ENCODE data around the gene AGAP1. TPM values are rescaled to one million over a fixed set of nuclear protein-coding genes. Genes with fewer than 3 reads are reported as not detected.

AGAP1 gene
- total and polyA plus RNA-seq, 4 donors: 2.0 to 8.5 (median 5.4) TPM

GRCh38 chr2:235739704-235740415 lies 246.0 kb downstream of the AGAP1 start:
- Histone ChIP-seq H3K27ac (ENCODE audit: low read depth in 1 of 2, low read length in 2 of 2) (no peak overlapping the region), H3K4me3 (ENCODE audit: low read depth in 1 of 3, low read length in 3 of 3) (no peak overlapping the region), H3K4me1 (ENCODE audit: control insufficient read depth in 4 of 4, insufficient read depth in 4 of 4, low read length in 3 of 4) (no peaks in the 10 kb centered on the region), H3K36me3 (ENCODE audit: control insufficient read depth in 4 of 4, insufficient read depth in 3 of 4, low read depth in 1 of 4, low read length in 3 of 4) (no peaks in the 10 kb centered on the region), H3K9me3 (ENCODE audit: control insufficient read depth in 4 of 4, low read length in 3 of 4) (no peaks in the 10 kb centered on the region), H3K27me3 (ENCODE audit: control insufficient read depth in 4 of 4, insufficient read depth in 4 of 4, low read length in 3 of 4) (no peaks in the 10 kb centered on the region), H3K9ac (ENCODE audit: low read depth in 1 of 2, low read length in 2 of 2) (no peak overlapping the region)
- WGBS: 97% methylated on average over 29 of the region's 29 CpGs
- no peak for DNase-seq (ENCODE audit: low spot score)
- no peak for TF ChIP-seq SP1 (IDR thresholded peaks at IDR 0.05)
- TF ChIP-seq, protein P1, sequence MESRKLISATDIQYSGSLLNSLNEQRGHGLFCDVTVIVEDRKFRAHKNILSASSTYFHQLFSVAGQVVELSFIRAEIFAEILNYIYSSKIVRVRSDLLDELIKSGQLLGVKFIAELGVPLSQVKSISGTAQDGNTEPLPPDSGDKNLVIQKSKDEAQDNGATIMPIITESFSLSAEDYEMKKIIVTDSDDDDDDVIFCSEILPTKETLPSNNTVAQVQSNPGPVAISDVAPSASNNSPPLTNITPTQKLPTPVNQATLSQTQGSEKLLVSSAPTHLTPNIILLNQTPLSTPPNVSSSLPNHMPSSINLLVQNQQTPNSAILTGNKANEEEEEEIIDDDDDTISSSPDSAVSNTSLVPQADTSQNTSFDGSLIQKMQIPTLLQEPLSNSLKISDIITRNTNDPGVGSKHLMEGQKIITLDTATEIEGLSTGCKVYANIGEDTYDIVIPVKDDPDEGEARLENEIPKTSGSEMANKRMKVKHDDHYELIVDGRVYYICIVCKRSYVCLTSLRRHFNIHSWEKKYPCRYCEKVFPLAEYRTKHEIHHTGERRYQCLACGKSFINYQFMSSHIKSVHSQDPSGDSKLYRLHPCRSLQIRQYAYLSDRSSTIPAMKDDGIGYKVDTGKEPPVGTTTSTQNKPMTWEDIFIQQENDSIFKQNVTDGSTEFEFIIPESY (IDR thresholded peaks at IDR 0.05): no peak
- TF ChIP-seq GABPA (IDR thresholded peaks at IDR 0.05 in 1 of 2, conservative IDR thresholded peaks at IDR 0.05 in 1 of 2): no peak
- no peak for TF ChIP-seq RXRA (IDR thresholded peaks at IDR 0.05)
- no peak for TF ChIP-seq HNF4G (IDR thresholded peaks at IDR 0.05)
- TF ChIP-seq YY1 (IDR thresholded peaks at IDR 0.05): no peak
- TF ChIP-seq, protein P2, sequence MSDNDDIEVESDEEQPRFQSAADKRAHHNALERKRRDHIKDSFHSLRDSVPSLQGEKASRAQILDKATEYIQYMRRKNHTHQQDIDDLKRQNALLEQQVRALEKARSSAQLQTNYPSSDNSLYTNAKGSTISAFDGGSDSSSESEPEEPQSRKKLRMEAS (IDR thresholded peaks at IDR 0.05): no peak
- no peak for TF ChIP-seq ATF3 (IDR thresholded peaks at IDR 0.05)
- no peak for TF ChIP-seq EGR1 (IDR thresholded peaks at IDR 0.05; ENCODE audit: low read depth in 2 of 2)

DNA sequence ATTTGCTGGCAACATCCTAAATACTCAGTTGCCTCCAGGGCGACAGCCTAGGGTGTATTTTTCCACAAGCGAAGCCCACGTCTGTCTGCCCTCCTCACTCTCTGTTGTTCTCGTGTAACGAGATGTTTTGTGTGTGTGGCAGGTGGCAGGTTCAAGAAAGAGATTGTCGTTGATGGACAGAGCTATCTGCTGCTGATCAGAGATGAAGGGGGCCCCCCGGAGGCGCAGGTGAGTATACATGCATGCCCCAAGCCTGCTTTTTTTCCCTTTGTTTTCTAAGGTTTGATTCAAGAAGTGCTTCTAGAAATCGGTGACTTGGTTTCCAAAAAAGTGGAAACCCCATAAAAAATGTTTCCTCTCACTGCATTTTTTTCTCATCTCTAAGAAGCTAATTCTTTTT lies 247.0 kb downstream of the AGAP1 start:
- WGBS: 80% methylated on average over 9 of the region's 9 CpGs
- DNase-seq (ENCODE audit: low spot score): no peak
- Histone ChIP-seq H3K27ac (ENCODE audit: low read depth in 1 of 2, low read length in 2 of 2) (no peak overlapping the region), H3K4me1 (ENCODE audit: control insufficient read depth in 4 of 4, insufficient read depth in 4 of 4, low read length in 3 of 4) (no peaks in the 10 kb centered on the region), H3K4me3 (ENCODE audit: low read depth in 1 of 3, low read length in 3 of 3) (no peak overlapping the region), H3K27me3 (ENCODE audit: control insufficient read depth in 4 of 4, insufficient read depth in 4 of 4, low read length in 3 of 4) (no peaks in the 10 kb centered on the region), H3K9ac (ENCODE audit: low read depth in 1 of 2, low read length in 2 of 2) (no peak overlapping the region), H3K36me3 (ENCODE audit: control insufficient read depth in 4 of 4, insufficient read depth in 3 of 4, low read depth in 1 of 4, low read length in 3 of 4) (no peaks in the 10 kb centered on the region), H3K9me3 (ENCODE audit: control insufficient read depth in 4 of 4, low read length in 3 of 4) (no peaks in the 10 kb centered on the region)
- no peak for TF ChIP-seq EGR1 (IDR thresholded peaks at IDR 0.05; ENCODE audit: low read depth in 2 of 2)
- no peak for TF ChIP-seq HNF4G (IDR thresholded peaks at IDR 0.05)
- no peak for TF ChIP-seq CTCF (IDR thresholded peaks at IDR 0.05; ENCODE audit: low read depth, low read length, missing input control)
- TF ChIP-seq FOXA1 (IDR thresholded peaks at IDR 0.05): no peak
- TF ChIP-seq, protein P2 (IDR thresholded peaks at IDR 0.05): no peak
- no peak for TF ChIP-seq YY1 (IDR thresholded peaks at IDR 0.05)

GRCh38 chr2:235744161-235744560 lies 250.3 kb downstream of the AGAP1 start:
- no peaks in the 10 kb centered on the region for H3K9me3 ChIP-seq (ENCODE audit: control insufficient read depth in 4 of 4, low read length in 3 of 4)
- H3K27me3 ChIP-seq (ENCODE audit: control insufficient read depth in 4 of 4, insufficient read depth in 4 of 4, low read length in 3 of 4): no peaks in the 10 kb centered on the region
- H3K27ac ChIP-seq (ENCODE audit: low read depth in 1 of 2, low read length in 2 of 2): no peak overlapping the region
- H3K36me3 ChIP-seq (ENCODE audit: control insufficient read depth in 4 of 4, insufficient read depth in 3 of 4, low read depth in 1 of 4, low read length in 3 of 4): no peaks in the 10 kb centered on the region
- H3K4me3 ChIP-seq (ENCODE audit: low read depth in 1 of 3, low read length in 3 of 3): no peak overlapping the region
- H3K9ac ChIP-seq (ENCODE audit: low read depth in 1 of 2, low read length in 2 of 2): no peak overlapping the region
- H3K4me1 ChIP-seq (ENCODE audit: control insufficient read depth in 4 of 4, insufficient read depth in 4 of 4, low read length in 3 of 4): no peaks in the 10 kb centered on the region
- DNase-seq (ENCODE audit: low spot score): no peak
- WGBS: 98% methylated on average over 12 of the region's 12 CpGs
- TF ChIP-seq ATF3 (IDR thresholded peaks at IDR 0.05) (no peak), RXRA (IDR thresholded peaks at IDR 0.05) (no peak), TAF1 (conservative IDR thresholded peaks at IDR 0.05) (no peak), YY1 (IDR thresholded peaks at IDR 0.05) (no peak), EGR1 (IDR thresholded peaks at IDR 0.05; ENCODE audit: low read depth in 2 of 2) (no peak), HNF4G (IDR thresholded peaks at IDR 0.05) (no peak)
- TF ChIP-seq, protein P3, sequence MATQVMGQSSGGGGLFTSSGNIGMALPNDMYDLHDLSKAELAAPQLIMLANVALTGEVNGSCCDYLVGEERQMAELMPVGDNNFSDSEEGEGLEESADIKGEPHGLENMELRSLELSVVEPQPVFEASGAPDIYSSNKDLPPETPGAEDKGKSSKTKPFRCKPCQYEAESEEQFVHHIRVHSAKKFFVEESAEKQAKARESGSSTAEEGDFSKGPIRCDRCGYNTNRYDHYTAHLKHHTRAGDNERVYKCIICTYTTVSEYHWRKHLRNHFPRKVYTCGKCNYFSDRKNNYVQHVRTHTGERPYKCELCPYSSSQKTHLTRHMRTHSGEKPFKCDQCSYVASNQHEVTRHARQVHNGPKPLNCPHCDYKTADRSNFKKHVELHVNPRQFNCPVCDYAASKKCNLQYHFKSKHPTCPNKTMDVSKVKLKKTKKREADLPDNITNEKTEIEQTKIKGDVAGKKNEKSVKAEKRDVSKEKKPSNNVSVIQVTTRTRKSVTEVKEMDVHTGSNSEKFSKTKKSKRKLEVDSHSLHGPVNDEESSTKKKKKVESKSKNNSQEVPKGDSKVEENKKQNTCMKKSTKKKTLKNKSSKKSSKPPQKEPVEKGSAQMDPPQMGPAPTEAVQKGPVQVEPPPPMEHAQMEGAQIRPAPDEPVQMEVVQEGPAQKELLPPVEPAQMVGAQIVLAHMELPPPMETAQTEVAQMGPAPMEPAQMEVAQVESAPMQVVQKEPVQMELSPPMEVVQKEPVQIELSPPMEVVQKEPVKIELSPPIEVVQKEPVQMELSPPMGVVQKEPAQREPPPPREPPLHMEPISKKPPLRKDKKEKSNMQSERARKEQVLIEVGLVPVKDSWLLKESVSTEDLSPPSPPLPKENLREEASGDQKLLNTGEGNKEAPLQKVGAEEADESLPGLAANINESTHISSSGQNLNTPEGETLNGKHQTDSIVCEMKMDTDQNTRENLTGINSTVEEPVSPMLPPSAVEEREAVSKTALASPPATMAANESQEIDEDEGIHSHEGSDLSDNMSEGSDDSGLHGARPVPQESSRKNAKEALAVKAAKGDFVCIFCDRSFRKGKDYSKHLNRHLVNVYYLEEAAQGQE (IDR thresholded peaks at IDR 0.05): no peak
- TF ChIP-seq, protein P1 (IDR thresholded peaks at IDR 0.05): no peak

Measured in liver (tissue), 9 donors.